ENCODE results near the gene ANO3. TPM values are rescaled to one million over a fixed set of nuclear protein-coding genes. Genes with fewer than 3 reads are reported as not detected.

ANO3 gene
- total and polyA plus RNA-seq, 8 donors: 0.06 to 1.1 (median 0.67) TPM

DNA sequence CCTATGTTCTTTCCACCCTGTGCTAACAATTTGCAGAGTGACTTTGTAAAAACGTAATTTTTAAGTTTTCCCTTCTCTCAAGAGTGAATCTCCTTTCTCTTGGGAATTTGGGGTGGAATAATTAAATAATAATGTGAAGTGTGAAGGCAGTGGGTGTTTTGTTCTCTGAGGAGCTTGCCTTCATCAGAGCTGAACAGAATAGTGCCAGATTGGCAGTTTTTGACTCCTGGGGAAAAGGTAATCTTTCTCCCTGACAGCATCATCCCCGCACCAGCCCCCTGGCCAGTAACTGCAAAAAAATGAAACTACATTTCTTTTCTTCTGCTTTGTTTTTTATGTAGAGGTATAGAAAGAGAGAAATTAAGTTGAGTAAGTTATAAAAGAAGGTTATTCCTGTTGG is 180.3 kb downstream of the ANO3 start:
- WGBS, 2 donors: 50 to 57% methylated on average over 2 of the region's 2 CpGs
- no peak for FAIRE-seq
- no peaks in the 10 kb centered on the region for H3K36me3 ChIP-seq
- no peaks in the 10 kb centered on the region for H3K9me3 ChIP-seq
- H3K27me3 ChIP-seq: no peaks in the 10 kb centered on the region
- ATAC-seq: no peak
- no peak for DNase-seq
- TF ChIP-seq, protein P1, sequence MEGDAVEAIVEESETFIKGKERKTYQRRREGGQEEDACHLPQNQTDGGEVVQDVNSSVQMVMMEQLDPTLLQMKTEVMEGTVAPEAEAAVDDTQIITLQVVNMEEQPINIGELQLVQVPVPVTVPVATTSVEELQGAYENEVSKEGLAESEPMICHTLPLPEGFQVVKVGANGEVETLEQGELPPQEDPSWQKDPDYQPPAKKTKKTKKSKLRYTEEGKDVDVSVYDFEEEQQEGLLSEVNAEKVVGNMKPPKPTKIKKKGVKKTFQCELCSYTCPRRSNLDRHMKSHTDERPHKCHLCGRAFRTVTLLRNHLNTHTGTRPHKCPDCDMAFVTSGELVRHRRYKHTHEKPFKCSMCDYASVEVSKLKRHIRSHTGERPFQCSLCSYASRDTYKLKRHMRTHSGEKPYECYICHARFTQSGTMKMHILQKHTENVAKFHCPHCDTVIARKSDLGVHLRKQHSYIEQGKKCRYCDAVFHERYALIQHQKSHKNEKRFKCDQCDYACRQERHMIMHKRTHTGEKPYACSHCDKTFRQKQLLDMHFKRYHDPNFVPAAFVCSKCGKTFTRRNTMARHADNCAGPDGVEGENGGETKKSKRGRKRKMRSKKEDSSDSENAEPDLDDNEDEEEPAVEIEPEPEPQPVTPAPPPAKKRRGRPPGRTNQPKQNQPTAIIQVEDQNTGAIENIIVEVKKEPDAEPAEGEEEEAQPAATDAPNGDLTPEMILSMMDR (IDR thresholded peaks at IDR 0.05): no peak
- H3K4me3 ChIP-seq: no peak overlapping the region
- intact Hi-C loops (cut with DNase I): no loop called here
- H3K27ac ChIP-seq: no peak overlapping the region
- no peaks in the 10 kb centered on the region for H3K4me1 ChIP-seq

DNA sequence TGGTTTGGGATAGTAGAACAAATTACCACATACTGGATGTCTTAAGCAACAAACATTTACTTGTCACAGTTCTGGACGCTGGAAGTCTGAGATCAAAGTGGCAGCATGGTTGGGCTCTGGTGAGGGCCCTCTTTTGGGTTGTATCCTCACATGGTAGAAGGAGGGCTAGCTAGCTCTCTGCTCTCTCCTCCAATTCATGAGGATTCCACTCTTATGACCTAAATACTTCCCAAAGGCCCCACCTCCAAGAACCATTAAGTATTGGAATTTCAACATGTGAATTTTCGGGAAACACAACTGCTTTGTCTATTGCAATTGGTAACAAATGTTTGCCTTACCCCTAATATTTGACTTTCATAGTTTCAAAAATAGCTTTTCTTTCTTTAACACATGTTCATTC is 187.5 kb downstream of the ANO3 start:
- WGBS, 2 donors: 55 to 61% methylated on average over 2 of the region's 2 CpGs
- no peaks in the 10 kb centered on the region for H3K36me3 ChIP-seq
- H3K4me3 ChIP-seq: no peak overlapping the region
- TF ChIP-seq, protein P1 (IDR thresholded peaks at IDR 0.05): no peak
- intact Hi-C loops (cut with DNase I): no loop called here
- no peaks in the 10 kb centered on the region for H3K9me3 ChIP-seq
- FAIRE-seq (no peak), DNase-seq (no peak), ATAC-seq (no peak)
- no peak overlapping the region for H3K27ac ChIP-seq
- no peaks in the 10 kb centered on the region for H3K4me1 ChIP-seq
- H3K27me3 ChIP-seq: no peaks in the 10 kb centered on the region

DNA sequence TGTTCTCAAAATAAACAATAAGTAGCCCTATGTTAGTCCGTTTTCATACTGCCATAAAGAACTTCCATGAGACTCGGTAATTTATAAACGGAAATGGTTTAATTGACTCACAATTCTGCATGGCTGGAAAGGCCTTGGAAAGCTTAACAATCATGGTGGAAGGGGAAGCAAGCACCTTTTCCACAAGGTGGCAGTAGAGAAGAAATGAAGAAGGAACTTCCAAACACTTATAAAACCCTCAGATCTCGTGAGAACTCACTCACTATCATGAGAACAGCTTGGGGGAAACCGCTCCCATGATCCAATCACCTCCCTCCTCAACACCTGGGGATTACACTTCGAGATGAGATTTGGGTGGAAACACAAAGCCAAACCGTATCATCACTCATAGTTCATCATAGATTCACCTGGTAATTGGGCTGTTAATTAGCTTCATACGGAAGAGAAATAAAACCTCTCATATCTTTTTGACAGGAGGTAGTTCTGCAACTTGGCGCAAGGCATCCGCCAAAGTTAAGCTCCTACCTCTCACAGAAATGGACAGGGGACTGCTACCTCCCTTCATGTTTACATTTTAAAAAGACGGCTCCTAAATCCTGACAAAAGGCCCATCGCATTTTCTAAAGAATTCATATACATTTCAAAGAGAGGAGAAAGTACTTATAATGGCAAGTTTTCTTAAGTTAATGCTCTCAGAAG is 191.1 kb downstream of the ANO3 start:
- Histone ChIP-seq H3K4me1 (no peaks in the 10 kb centered on the region), H3K9me3 (no peaks in the 10 kb centered on the region), H3K4me3 (no peak overlapping the region), H3K27ac (no peak overlapping the region), H3K36me3 (no peaks in the 10 kb centered on the region), H3K27me3 (no peaks in the 10 kb centered on the region)
- intact Hi-C loops (cut with DNase I): no loop called here
- no peak for DNase-seq
- 61 to 64% methylated on average over 12 of the region's 12 CpGs for WGBS, 2 donors
- ATAC-seq: no peak
- FAIRE-seq: no peak
- TF ChIP-seq, protein P1 (IDR thresholded peaks at IDR 0.05): no peak

DNA sequence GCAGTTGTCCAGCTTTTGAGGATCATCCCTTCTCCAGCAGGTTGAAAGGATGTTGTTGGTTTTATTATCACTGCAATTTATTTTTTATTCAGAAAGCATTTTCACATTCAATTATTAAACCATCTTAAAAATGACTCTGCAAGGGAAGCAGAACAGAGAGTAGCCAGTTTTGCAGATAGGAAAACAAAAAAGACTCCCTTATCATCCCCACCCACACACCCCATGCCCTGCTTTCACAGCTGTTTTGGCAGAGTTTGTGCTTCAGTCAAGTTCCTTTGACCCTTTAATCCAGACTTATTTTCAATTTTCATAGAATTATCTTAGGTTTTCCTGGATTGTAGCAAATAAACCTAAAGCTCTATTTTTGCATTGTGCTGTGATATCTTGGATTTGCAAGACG is 195.8 kb downstream of the ANO3 start:
- intact Hi-C loops (cut with DNase I): no loop called here
- no peak for ATAC-seq
- 18 to 42% methylated on average over 1 of the region's 1 CpG for WGBS, 2 donors
- TF ChIP-seq, protein P1 (IDR thresholded peaks at IDR 0.05): no peak
- DNase-seq: no peak
- Histone ChIP-seq H3K27me3 (no peaks in the 10 kb centered on the region), H3K36me3 (no peaks in the 10 kb centered on the region), H3K27ac (no peak overlapping the region), H3K9me3 (no peaks in the 10 kb centered on the region), H3K4me3 (no peak overlapping the region), H3K4me1 (no peaks in the 10 kb centered on the region)
- FAIRE-seq: no peak

DNA sequence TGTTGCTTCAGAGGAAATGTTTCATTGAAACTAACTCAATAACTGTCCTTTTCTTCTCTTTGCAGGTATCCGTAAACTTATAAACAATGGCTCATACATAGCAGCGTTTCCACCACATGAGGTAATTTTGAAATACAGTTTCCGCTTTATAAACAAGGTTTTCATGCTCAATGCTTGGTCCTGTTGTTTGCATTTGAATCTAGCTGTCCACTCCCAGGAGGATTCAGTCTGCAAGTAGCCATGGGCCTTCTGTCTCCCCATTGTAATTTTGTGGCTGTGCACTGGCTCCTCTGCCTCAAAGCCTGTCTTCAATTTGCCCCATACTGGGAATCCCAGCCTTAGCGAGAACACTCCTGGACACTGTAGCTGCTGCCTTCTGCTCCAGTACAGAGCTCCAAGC is 205.4 kb downstream of the ANO3 start:
- no peak for DNase-seq
- Histone ChIP-seq H3K27me3 (no peaks in the 10 kb centered on the region), H3K4me1 (no peaks in the 10 kb centered on the region), H3K9me3 (no peaks in the 10 kb centered on the region), H3K36me3 (no peaks in the 10 kb centered on the region), H3K4me3 (no peak overlapping the region), H3K27ac (no peak overlapping the region)
- ATAC-seq: no peak
- intact Hi-C loops (cut with DNase I): no loop called here
- whole genome bisulfite sequencing, 2 donors: 81 to 86% methylated on average over 4 of the region's 4 CpGs
- TF ChIP-seq, protein P1 (IDR thresholded peaks at IDR 0.05): no peak
- no peak for FAIRE-seq

Measured in pancreas (tissue), 10 donors.